Glutamatergic neuron (in vitro differentiated cells): Measurements from ENCODE around the gene ACBD6. TPM values are rescaled to one million over a fixed set of nuclear protein-coding genes. Genes with fewer than 3 reads are reported as not detected.

Experiments
- DNase-seq: peaks from one replicate; pipeline ENCODE4 v3.0.0; 2022
- H3K27ac Mint-ChIP-seq: one replicate; pipeline ENCODE4 v1.8.0; 2020; ENCODE audit warnings: mild to moderate bottlenecking, mixed read lengths, inconsistent platforms; ENCODE audit not compliant: unreplicated experiment
- H3K27me3 Mint-ChIP-seq: one replicate; pipeline ENCODE4 v1.8.0; 2020; ENCODE audit warnings: mild to moderate bottlenecking, moderate library complexity, mixed read lengths, inconsistent platforms; ENCODE audit not compliant: unreplicated experiment
- H3K36me3 Mint-ChIP-seq: one replicate; pipeline ENCODE4 v1.8.0; 2020; ENCODE audit warnings: mild to moderate bottlenecking, mixed read lengths, inconsistent platforms; ENCODE audit not compliant: unreplicated experiment
- H3K4me1 Mint-ChIP-seq: one replicate; pipeline ENCODE4 v1.8.0; 2020; ENCODE audit warnings: mild to moderate bottlenecking, low read depth, mixed read lengths, inconsistent platforms; ENCODE audit not compliant: unreplicated experiment
- H3K4me3 Mint-ChIP-seq: one replicate; pipeline ENCODE4 v1.8.0; 2020; ENCODE audit warnings: mild to moderate bottlenecking, mixed read lengths, inconsistent platforms; ENCODE audit not compliant: unreplicated experiment
- H3K9me3 Mint-ChIP-seq: one replicate; pipeline ENCODE4 v1.8.0; 2020; ENCODE audit warnings: mild to moderate bottlenecking, moderate library complexity, mixed read lengths, inconsistent platforms; ENCODE audit not compliant: unreplicated experiment
- total RNA-seq: library from RNA; stranded (reverse); fragmentation: NEBNext Ultra II Directional; extraction: Animal tissue kit (Norgen Biotek cat#: 25700); gene quantifications from one replicate; pipeline ENCODE4 v1.2.1, GENCODE V29; 2021; ENCODE audit not compliant: unreplicated experiment
- TF ChIP-seq, protein P1 (sequence below): fragments of 200-600 bp; sonication (generic); IDR thresholded peaks from one replicate; pipeline ENCODE4 v1.5.0; 2021; ENCODE audit not compliant: partially characterized antibody, unreplicated experiment

ACBD6 gene
- total RNA-seq, 1 donor from 2014 or later = 52.9 TPM

DNA sequence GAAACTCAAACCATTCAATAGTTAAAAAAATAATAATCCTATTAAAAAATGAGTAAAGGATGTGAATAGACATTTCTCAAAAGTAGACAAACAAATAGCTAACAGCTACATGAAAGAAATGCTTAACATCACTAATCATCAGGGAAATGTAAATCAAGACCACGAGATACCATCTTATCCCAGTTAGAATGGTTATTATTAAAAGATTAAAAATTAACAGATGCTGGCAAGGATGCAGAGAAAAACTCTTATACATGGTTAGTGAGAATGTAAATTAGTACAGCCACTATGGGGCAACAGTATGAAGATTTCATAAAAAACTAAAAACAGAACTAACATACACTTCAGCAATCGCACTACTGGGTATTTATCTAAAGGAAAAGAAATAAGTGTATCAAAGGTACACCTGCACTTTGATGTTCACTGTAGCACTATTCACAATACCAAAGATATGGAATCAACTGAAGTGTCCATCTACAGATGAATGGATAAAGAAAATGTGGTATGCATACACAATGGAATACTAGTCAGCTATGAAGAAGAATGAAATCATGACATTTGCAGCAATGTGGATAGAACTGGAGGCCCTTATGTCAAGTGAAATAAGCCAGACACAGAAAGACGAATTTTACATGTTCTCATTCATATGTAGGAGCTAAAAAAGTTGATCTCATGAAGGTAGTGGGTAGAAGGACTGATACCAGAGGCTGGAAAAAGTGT is 117.9 kb downstream of the ACBD6 start:
- Mint-ChIP-seq H3K27ac (no peak overlapping the region), H3K9me3 (peaks cover 10% of the 10 kb centered on the region), H3K36me3 (peaks cover 38% of the 10 kb centered on the region), H3K4me3 (no peak overlapping the region), H3K27me3 (no peaks in the 10 kb centered on the region), H3K4me1 (no peaks in the 10 kb centered on the region)
- DNase-seq = no peak
- TF ChIP-seq, protein P1, sequence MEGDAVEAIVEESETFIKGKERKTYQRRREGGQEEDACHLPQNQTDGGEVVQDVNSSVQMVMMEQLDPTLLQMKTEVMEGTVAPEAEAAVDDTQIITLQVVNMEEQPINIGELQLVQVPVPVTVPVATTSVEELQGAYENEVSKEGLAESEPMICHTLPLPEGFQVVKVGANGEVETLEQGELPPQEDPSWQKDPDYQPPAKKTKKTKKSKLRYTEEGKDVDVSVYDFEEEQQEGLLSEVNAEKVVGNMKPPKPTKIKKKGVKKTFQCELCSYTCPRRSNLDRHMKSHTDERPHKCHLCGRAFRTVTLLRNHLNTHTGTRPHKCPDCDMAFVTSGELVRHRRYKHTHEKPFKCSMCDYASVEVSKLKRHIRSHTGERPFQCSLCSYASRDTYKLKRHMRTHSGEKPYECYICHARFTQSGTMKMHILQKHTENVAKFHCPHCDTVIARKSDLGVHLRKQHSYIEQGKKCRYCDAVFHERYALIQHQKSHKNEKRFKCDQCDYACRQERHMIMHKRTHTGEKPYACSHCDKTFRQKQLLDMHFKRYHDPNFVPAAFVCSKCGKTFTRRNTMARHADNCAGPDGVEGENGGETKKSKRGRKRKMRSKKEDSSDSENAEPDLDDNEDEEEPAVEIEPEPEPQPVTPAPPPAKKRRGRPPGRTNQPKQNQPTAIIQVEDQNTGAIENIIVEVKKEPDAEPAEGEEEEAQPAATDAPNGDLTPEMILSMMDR = no peak

DNA sequence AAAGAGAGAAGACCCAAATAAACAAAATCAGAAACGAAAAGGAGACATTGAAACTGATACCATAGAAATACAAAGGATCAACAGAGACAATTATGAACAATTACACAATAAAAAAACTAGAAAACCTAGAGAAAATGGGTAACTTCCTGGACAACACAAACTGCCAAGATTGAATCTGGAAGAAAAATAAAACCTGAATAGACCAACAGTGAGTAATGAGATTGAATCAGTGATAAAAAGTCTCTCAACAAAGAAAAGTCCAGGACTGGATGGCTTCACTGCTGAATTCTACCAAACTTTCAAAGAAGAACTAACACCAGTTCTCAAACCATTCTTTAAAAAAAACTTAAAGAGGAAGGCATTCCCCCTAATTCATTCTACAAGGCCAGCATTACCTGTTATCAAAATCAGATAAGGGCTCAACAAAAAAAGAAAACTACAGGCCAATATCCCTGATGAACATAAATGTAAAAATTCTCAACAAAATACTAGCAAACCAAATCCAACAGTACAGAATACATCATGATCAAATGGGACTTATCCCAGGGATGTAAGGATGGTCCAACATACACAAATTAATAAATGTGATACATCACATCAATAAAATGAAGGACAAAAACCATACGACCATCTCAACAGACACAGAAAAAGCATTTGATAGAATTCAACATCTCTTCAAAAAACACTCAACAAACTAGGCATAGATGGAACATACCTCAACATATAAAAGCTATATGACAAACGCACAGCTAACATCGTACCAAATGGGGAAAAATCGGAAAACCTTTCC is 119.9 kb downstream of the ACBD6 start:
- Mint-ChIP-seq H3K27ac (no peak overlapping the region), H3K36me3 (peaks cover 44% of the 10 kb centered on the region), H3K27me3 (peaks cover under 1% of the 10 kb centered on the region), H3K4me3 (no peak overlapping the region), H3K4me1 (no peaks in the 10 kb centered on the region), H3K9me3 (peaks cover 8% of the 10 kb centered on the region)
- DNase-seq = no peak
- TF ChIP-seq, protein P1 = no peak

DNA sequence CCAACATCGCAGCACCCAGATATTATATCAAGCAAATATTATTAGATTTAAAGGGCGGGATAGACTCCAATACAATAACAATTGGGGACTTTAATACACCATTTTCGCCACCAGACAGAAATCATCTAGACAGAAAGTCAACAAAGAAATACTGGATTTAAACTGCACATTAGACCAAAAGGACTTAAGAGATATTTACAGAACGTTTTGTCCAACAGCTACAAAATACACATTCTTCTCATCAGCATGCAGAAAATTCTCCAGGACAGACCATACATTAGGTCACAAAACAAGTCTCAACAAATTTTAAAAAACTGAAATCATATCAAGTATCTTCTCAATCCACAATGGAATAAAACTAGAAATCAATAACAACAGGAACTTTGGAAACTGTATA is 121.2 kb downstream of the ACBD6 start:
- no peak for DNase-seq
- TF ChIP-seq, protein P1 = no peak
- peaks cover 12% of the 10 kb centered on the region for H3K9me3 Mint-ChIP-seq
- H3K27ac Mint-ChIP-seq = no peak overlapping the region
- peaks cover 50% of the 10 kb centered on the region for H3K36me3 Mint-ChIP-seq
- peaks cover 3% of the 10 kb centered on the region for H3K27me3 Mint-ChIP-seq
- no peaks in the 10 kb centered on the region for H3K4me1 Mint-ChIP-seq
- no peak overlapping the region for H3K4me3 Mint-ChIP-seq

DNA sequence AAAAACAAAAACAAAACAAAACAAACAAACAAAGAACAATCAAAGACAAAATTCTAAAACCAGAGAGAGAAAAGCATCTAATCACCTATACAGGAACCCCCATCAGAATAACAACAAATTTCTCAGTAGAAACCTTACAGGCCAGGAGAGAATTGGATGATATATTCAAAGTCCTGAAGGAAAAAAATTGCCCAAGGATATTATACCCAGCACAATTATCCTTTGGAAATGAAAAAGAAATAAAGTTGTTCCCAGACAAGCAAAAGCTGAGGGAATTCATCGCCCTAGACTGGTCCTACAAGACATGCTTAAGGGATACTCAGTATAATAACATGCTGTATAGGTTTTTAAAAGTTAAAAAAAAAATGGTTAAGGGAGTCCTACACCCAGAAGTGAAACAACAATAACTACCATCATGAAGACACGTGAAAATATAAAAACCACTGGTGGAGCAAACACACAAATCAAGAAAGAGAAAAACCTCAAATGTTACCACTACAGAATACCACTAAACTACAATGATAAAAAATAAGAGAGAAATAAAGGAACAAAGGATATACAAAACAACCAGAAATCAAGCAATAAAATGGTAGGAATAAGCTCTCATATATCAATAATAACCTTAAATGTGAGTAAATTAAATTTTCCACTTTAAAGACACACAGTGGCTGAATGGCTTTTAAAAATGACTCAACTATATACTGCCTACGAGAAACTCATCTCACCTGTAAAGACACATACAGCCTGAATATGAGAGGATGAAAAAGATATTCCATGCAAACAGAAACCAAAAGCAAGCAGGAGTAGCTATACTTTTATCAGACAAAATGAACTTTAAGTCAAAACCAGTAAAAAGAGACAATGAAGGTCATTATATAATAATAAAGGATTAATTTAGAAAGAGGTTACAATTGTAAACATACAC is 121.9 kb downstream of the ACBD6 start:
- H3K27ac Mint-ChIP-seq = no peak overlapping the region
- TF ChIP-seq, protein P1 = no peak
- DNase-seq = no peak
- peaks cover 12% of the 10 kb centered on the region for H3K9me3 Mint-ChIP-seq
- H3K36me3 Mint-ChIP-seq = peaks cover 53% of the 10 kb centered on the region
- H3K4me3 Mint-ChIP-seq = no peak overlapping the region
- peaks cover 3% of the 10 kb centered on the region for H3K27me3 Mint-ChIP-seq
- H3K4me1 Mint-ChIP-seq = no peaks in the 10 kb centered on the region
